MV-4-11 (cell line): ENCODE data around the gene ENTHD1.
A peak's percentile ranks its signal among the peaks of the same experiment; 100 is the strongest.
"Not testable (repeated sequence)": the region's sequence is repeated elsewhere in the genome, so short reads cannot be mapped to it uniquely, and the experiment has no call there.

Experiments used
- DNase-seq: peaks from one replicate; lab custom pipeline; 2025; lab: John Stamatoyannopoulos, UW

Gene ENTHD1

GRCh38 chr22:39797528-39798147 lies 95.9 kb downstream of the ENTHD1 start:
- no peak for DNase-seq

- DNase-seq, result no peak
Measured at GRCh38 chr22:39789788-39790187, 103.8 kb downstream of the ENTHD1 start.

DNA sequence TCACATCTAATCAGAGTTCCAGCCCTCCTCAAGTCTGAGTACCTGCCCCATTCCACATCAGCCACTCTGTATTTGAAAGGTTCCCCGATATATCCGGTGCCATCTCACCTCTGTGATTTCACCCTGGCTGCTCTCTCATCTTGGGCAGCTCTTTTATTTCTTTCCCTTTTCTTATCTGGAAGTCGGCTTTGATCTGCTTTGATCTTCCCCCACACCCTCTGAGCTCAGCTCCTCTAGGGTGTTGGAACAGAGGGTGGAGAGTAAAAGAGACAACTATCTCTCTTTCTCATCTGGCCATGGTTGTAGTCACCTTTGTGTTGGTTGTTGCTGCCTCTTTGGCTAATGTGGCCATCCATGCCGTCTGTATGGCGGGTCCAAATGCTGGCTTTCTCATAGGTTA lies 108.3 kb downstream of the ENTHD1 start:
- DNase-seq, result no peak

- DNase-seq, result no peak
Measured at GRCh38 chr22:39777716-39778454, 115.7 kb downstream of the ENTHD1 start.

GRCh38 chr22:39776295-39777009 lies 117.1 kb downstream of the ENTHD1 start:
- no peak for DNase-seq

DNA sequence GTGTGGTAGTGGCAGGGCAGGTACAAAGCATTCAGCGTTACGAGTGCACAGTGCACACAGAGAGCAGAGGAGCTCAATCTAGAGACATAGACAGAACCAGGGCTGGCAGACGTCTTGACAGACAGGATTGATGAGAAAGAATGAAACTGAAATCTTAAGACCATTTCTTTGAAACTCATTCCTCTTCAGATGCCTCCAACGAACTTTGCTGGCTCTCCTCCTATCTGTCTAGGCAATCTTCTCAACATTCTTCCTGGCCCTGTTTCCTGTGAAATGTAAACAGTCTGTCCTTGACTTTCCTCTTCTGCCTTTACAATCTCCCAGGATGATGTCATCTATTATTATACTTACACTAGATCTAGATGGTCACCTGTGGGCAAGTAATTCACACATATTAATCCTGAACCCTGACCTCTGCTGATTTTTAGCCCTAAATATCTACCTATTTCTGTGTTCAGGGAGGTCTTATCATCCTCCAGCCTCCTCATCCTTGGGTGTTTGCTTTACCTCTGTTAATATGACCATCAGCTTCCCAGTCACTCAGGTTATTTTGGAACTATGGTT lies 119.5 kb downstream of the ENTHD1 start:
- DNase-seq, result peak; percentile 48

GRCh38 chr22:39773503-39773902 lies 120.1 kb downstream of the ENTHD1 start:
- DNase-seq, result no peak

- no peak for DNase-seq
Measured at GRCh38 chr22:39771486-39771885, 122.1 kb downstream of the ENTHD1 start.

GRCh38 chr22:39765661-39766060 lies 127.9 kb downstream of the ENTHD1 start:
- no peak for DNase-seq

- DNase-seq, result no peak
Measured at GRCh38 chr22:39765046-39765445, 128.5 kb downstream of the ENTHD1 start.

GRCh38 chr22:39763276-39763675 lies 130.3 kb downstream of the ENTHD1 start:
- no peak for DNase-seq

DNA sequence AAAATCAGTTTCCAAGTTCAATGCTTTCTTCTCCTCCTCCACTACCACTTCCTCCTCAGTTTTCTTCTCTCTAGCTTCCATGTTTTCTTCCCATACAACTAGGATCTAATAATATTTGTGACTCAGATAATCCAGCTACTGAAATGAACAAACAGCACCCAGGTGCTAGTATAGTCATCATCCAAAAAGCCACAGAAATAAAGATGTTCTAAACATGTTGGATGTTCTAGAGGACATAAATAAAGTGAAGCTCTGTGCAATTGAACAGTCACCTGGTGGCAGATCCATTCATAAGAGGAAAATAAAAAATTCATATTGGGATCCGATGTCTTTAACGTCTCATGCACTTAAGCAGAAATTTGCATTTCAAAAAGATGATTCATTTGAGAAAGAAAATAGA lies 142.8 kb downstream of the ENTHD1 start:
- no peak for DNase-seq

DNA sequence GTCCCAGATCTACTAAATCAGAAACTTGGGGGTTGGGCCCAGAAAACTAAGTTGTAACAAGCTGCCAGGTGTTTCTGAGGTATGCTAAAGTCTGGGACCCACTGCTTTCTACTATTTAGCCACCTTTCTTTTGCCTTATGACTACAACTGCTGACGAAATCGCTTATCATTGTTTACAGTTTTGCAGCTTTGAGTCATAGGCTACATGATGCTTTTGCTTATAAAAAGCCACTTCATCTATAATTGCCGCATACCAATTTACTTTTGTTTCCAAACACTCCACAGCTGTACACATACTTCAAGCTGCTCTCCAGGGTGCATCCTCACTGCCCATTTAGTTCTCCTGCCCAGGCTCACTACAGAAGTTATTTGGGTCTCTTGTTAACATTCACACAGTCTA lies 144.7 kb downstream of the ENTHD1 start:
- no peak for DNase-seq

- DNase-seq, result no peak
Measured at GRCh38 chr22:39746600-39747262, 146.8 kb downstream of the ENTHD1 start.

GRCh38 chr22:39745789-39746188 lies 147.8 kb downstream of the ENTHD1 start:
- no peak for DNase-seq

GRCh38 chr22:39744353-39744752 lies 149.2 kb downstream of the ENTHD1 start:
- DNase-seq, result no peak

GRCh38 chr22:39743935-39744334 lies 149.6 kb downstream of the ENTHD1 start:
- no peak for DNase-seq

DNA sequence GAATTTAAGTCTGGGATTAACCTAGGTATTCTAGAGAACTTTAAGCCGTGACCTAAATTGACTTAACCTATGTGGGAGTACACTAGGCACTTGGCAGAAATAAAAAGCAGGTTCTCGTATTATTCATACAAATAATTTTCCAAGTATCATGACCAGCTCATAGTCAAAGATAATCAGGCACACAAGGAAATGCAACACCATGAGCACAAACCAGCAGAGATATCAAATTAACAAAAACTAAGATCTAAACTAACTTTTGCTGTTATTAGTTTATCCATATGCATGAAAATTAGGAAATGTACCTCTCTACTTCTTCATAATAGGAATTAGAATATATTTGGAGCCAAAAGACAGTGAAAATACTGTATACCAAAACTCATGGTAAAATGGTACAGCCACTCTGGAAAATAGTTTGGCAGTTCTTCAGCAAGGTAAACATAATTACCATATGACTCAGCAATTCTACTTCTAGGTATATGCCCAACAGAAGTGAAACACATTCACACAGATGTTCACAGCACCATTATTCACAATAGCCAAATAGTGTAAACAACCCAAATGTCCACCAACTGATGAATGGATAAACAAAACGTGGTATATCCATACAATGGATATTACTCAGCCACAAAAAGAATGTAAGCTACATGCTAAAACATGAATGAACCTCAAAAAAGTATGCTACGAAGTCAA lies 154.1 kb downstream of the ENTHD1 start:
- no peak for DNase-seq

- no peak for DNase-seq
Measured at GRCh38 chr22:39738746-39739145, 154.8 kb downstream of the ENTHD1 start.

- DNase-seq, result no peak
Measured at GRCh38 chr22:39735776-39736175, 157.8 kb downstream of the ENTHD1 start.

- no peak for DNase-seq
Measured at GRCh38 chr22:39734866-39735265, 158.7 kb downstream of the ENTHD1 start.

DNA sequence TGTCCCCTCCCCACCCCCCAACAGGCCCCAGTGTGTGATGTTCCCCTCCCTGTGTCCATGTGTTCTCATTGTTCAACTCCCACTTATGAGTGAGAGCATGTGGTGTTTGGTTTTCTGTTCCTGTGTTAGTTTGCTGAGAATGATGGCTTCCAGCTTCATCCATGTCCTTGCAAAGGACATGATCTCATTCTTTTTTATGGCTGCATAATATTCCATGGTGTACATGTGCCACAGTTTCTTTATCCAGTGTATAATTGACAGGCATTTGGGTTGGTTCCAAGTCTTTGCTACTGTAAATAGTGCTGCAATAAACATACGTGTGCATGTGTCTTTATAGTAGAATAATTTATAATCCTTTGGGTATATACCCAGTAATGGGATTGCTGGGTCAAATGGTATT lies 159.5 kb downstream of the ENTHD1 start:
- DNase-seq, result not testable (repeated sequence)
